Measurements from ENCODE around the gene EMD.

GRCh38 chrX:154367474-154368308 lies 11.4 kb upstream of the EMD start:
- TF ChIP-seq POLR2A (IDR thresholded peaks at IDR 0.05) (no peak), CTCF (IDR thresholded peaks at IDR 0.05) (no peak)
